NCI-H2029 (cell line): Measurements from ENCODE around the gene DNLZ.
A peak's percentile ranks its signal among the peaks of the same experiment; 100 is the strongest.

ENCODE experiments used
- DNase-seq: peaks from one replicate; lab custom pipeline; 2025; lab: John Stamatoyannopoulos, UW

Gene DNLZ

GRCh38 chr9:136316896-136317676, 46.5 kb downstream of the DNLZ start:
- no peak for DNase-seq

- no peak for DNase-seq
Observed at GRCh38 chr9:136316271-136316751, 47.2 kb downstream of the DNLZ start.

- no peak for DNase-seq
Observed at GRCh38 chr9:136314944-136315343, 48.6 kb downstream of the DNLZ start.

DNA sequence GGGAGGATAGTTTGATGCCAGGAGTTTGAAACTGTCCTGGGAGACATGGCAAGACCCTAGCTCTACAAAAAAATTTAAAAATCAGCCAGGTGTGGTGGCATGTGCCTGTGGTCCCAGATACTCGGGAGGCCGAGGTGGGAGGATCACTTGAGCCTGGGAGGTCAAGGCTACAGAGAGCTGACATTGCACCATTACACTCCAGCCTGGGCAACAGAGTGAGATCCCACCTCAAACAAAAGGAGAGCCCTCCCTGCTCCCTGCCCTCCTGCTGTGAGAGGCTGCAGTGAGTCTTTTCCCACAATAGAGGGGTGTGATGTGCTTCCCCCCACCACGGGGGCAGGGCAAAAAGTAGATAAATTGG, 49.5 kb downstream of the DNLZ start:
- no peak for DNase-seq

DNA sequence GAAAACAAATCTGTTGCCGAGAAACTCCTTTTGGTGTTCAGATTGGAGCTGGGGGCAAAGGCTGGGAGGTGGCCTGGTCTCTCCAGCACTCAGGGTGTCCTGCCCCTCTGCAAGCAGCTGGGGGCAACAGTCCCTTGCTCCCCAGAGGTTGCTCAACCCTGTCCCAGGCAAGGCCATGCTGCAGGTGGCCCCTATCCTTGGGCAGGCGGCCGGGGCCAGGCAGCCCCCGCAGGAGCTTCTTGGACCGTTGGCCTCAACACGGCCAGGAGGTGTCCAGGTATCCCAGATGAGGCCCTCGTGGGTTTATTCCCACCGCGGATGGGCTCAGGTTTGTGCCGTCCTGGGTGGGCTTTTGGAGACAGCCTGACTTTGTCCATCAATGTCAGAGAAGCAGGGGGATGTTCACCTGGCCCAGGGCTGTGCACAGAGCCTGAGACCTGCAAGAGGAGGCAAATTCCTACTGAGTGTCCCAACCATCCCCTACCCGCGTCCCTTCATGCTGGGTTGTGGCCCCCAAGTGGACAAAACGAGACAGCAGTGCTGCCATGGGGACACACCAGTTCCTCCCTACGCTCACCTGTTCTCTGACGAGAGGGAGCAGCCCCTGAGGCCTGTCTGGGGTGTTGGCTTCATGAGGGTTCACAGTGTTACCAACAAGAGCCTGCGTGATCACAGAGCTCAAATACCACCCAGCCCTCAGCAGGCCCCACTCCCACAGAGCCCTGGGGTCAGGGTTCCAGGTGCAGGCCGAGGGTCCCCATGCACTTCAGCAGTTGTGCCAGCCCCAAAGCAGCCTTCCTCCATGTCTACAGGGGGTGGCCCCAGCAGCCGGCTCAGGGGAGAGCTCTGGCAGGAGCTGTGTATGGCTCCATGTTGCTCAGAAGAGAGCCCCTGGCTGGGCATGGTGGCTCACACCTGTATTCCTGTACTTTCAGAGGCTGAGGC, 50.2 kb downstream of the DNLZ start:
- DNase-seq: no peak

GRCh38 chr9:136312436-136312835, 51.1 kb downstream of the DNLZ start:
- no peak for DNase-seq

GRCh38 chr9:136312009-136312375, 51.6 kb downstream of the DNLZ start:
- DNase-seq: no peak

- peak; percentile 18 for DNase-seq
Observed at GRCh38 chr9:136311051-136312008, 52.2 kb downstream of the DNLZ start.

DNA sequence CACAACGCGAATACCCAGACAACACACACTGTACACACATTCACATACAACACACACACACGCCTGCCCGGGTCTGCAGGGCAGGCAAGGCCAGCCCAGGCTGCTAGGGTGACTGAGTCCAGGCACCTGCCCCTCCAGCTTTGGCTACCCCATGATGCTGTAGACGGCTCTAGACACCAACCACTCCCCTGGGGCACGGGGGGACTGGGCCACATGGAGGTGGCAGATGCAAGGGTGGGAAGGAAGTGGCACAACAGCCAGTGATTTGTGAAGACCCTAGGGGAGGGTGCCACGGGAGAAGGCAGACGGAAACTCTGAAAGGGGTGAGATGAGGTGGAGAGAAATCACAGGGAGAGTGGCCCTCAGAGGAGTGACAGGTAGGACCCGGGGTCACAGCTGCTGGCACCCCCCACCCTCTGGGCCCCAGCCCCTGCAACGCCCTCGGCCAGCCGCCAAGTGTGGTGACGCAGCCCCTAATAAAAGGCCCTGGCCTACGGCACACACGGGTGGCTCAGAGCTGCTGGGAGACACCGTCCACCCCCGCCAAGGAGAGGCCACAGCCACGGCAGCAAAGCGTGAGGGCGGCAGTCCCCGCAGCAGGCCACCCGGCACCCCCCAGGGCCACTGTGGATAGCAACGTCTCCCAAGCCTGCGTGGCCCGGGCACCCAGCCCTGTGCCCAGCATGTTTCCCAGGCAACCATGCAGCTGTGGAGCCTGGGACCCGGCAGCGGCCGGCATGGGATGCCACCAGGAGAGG, 53.1 kb downstream of the DNLZ start:
- DNase-seq: no peak

DNA sequence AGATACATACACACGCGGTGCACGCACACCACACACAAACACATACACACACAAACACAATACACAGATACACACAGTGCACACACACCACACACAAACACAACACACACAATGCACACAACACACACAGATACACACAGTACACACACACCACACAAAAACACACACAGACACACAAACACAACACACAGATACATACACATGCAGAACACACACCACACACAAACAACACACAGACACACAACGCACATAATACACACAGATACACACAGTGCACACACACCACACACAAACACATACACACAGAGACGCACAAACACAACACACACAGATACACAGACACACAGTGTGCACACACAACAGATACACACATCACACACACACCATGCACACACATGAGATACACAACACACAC, 53.7 kb downstream of the DNLZ start:
- DNase-seq: no peak
